GM20000 (cell line): ENCODE results near the gene BLVRA.

Source experiments
- DNase-seq: peaks from one replicate; pipeline ENCODE4 v3.0.0; 2012; ENCODE audit warnings: low spot score
- TF ChIP-seq, protein P1 (sequence below): IDR thresholded peaks from 2 replicates; pipeline ENCODE4 v1.5.1; 2012; ENCODE audit warnings: mild to moderate bottlenecking, control low read depth; ENCODE audit errors: extremely low read depth, missing control alignments

The BLVRA gene

GRCh38 chr7:43790006-43790405 is 31.5 kb downstream of the BLVRA start:
- DNase-seq, result no peak
- TF ChIP-seq, protein P1, sequence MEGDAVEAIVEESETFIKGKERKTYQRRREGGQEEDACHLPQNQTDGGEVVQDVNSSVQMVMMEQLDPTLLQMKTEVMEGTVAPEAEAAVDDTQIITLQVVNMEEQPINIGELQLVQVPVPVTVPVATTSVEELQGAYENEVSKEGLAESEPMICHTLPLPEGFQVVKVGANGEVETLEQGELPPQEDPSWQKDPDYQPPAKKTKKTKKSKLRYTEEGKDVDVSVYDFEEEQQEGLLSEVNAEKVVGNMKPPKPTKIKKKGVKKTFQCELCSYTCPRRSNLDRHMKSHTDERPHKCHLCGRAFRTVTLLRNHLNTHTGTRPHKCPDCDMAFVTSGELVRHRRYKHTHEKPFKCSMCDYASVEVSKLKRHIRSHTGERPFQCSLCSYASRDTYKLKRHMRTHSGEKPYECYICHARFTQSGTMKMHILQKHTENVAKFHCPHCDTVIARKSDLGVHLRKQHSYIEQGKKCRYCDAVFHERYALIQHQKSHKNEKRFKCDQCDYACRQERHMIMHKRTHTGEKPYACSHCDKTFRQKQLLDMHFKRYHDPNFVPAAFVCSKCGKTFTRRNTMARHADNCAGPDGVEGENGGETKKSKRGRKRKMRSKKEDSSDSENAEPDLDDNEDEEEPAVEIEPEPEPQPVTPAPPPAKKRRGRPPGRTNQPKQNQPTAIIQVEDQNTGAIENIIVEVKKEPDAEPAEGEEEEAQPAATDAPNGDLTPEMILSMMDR, result no peak

DNA sequence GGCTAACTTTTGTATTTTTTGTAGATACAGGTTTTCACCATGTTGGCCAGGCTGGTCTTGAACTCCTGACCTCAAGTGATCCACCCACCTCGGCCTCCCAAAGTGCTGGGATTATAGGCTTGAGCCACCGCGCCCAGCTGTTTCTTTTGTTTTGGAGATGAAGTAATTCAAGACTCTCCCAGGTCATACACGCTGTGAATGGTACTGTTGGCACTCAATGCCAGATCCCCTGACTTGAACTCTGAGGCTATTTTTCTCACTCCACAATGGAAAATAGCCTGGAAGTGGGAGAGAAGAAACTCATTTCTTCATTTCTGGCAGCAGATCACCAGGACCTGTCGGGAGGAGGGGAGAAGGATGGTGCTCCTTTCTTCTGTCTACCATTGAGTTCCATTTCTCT is 32.4 kb downstream of the BLVRA start:
- TF ChIP-seq, protein P1, result no peak
- DNase-seq, result no peak

- DNase-seq, result no peak
- TF ChIP-seq, protein P1, result no peak
Measured at GRCh38 chr7:43791665-43792064, 33.2 kb downstream of the BLVRA start.

DNA sequence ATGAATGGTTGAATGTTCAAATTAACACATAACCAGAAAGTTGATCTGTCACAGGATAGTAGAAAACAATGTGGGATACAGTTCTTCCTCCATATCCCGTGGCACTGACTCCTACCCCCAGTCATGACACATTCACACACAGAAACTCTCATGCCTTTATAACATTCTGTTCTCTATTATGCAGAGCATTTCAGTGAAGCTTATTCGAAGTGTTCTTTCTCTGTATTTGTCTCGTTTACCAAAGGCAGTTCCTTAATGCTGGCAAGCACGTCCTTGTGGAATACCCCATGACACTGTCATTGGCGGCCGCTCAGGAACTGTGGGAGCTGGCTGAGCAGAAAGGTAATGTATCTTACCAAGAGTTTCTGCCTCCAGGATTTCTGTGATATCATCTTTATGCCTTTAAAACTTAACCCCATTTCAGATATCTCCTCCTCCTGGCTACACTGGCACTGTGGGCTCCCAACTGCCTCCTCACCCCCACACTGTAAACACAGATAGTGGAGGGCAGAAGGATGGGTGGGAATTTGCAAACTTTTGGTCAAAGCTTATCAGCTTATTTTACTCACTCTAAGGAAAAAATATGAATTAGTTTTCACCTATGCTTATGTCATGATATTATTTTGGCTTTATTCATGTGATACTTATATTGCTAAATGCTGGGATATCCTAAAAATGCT is 34.1 kb downstream of the BLVRA start:
- TF ChIP-seq, protein P1, result no peak
- DNase-seq, result no peak

- TF ChIP-seq, protein P1, result no peak
- no peak for DNase-seq
Measured at GRCh38 chr7:43799605-43800004, 41.1 kb downstream of the BLVRA start.

DNA sequence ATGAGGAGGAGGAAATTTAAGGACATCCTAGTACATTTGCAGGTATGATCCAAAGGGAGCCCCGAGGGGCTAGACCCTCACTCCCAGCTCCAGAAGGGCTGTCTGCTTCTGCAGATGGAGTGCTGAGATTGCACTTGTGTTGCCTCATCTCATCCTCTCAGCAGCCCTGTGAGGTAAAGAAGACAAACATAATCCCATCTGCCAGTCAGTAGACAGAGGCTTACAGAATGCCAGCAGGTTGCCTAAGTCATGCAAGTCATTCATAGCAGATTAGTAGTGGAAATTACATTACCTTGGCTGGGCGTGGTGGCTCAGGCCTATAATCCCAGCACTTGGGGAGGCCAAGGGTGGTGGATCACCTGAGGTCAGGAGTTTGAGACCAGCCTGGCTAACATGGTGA is 45.4 kb downstream of the BLVRA start:
- no peak for DNase-seq
- TF ChIP-seq, protein P1, result no peak

DNA sequence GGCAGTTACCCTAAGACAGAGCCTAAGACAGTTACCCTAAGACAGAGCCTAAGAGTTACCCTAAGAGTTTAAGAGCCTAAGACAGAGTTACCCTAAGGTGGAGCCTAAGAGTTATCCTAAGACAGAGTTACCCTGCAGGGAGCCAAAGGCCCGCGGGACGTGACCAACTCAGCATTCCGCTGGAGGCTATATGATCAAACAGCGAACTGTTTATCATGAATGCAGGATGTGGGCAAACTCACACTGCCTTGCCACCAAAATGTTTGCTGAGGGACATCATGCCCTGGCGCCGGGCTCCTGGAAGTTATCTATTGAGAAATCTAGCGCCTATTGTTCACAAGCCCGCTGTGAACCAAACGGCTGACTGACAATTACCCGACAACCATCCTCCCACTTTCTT is 49.9 kb downstream of the BLVRA start:
- TF ChIP-seq, protein P1, result no peak
- no peak for DNase-seq
